ENCODE data around the gene DIPK1C. TPM values are rescaled to one million over a fixed set of nuclear protein-coding genes. Genes with fewer than 3 reads are reported as not detected.

The DIPK1C gene
- total RNA-seq, 1 experiment from 2014 or later, result not detected

DNA sequence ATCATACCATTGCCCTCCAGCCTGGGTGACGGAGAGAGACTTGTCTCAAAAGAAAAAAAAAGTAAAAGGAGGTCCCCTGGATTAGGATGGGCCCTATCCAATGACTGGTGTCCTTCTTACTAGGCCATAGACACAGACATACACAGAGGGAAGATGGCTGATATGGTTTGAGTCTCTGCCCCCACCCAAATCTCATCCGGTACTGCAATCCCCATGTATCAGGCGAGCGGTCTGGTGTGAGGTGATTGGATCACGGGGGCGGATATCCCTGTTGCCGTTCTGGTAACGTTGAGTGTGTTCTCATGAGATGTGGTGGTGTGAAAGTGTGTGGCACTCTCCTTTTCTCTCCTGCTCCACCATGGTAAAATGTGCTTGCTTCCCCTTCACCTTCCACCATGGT lies 31.2 kb upstream of the DIPK1C start:
- no peaks in the 10 kb centered on the region for H3K9me2 ChIP-seq (ENCODE audit: insufficient read depth)
- no peak overlapping the region for H2AFZ ChIP-seq (ENCODE audit: low read depth, low read length, poor library complexity, severe bottlenecking)
- H3K4me1 ChIP-seq (ENCODE audit: control insufficient read depth in 1 of 2, insufficient read depth in 2 of 2, low read length in 2 of 2), result no peaks in the 10 kb centered on the region
- intact Hi-C loops (cut with micrococcal nuclease), result no loop called here
- H3K4me2 ChIP-seq (ENCODE audit: low read length), result no peak overlapping the region
- H3K36me3 ChIP-seq (ENCODE audit: control insufficient read depth in 1 of 2, insufficient read depth in 2 of 2, low read length in 2 of 2), result no peaks in the 10 kb centered on the region
- DNase-seq (ENCODE audit: low read depth, low spot score) (no peak), ATAC-seq (no peak)
- no peak overlapping the region for H3K27ac ChIP-seq (ENCODE audit: low read depth, low read length)
- RAD21 ChIA-PET (ENCODE audit: low non-redundant PET in 1 of 2, low total read pairs in 2 of 2, uncharacterized antibody in 2 of 2, unreplicated experiment in 2 of 2), result no interaction called here
- no peaks in the 10 kb centered on the region for H4K20me1 ChIP-seq (ENCODE audit: insufficient read depth)
- no peaks in the 10 kb centered on the region for H3K27me3 ChIP-seq (ENCODE audit: insufficient read depth, low read length)
- H3K79me2 ChIP-seq (ENCODE audit: insufficient read depth, low read length), result no peaks in the 10 kb centered on the region
- no peak overlapping the region for H3K4me3 ChIP-seq (replicated peaks in 1 of 2; ENCODE audit: low read depth in 1 of 2, low read length in 2 of 2)
- no peak for TF ChIP-seq EZH2phosphoT487 (IDR thresholded peaks at IDR 0.05; ENCODE audit: borderline replicate concordance)
- TF ChIP-seq, protein P1, sequence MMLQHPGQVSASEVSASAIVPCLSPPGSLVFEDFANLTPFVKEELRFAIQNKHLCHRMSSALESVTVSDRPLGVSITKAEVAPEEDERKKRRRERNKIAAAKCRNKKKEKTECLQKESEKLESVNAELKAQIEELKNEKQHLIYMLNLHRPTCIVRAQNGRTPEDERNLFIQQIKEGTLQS (IDR thresholded peaks at IDR 0.05), result no peak
- TF ChIP-seq, protein P2, sequence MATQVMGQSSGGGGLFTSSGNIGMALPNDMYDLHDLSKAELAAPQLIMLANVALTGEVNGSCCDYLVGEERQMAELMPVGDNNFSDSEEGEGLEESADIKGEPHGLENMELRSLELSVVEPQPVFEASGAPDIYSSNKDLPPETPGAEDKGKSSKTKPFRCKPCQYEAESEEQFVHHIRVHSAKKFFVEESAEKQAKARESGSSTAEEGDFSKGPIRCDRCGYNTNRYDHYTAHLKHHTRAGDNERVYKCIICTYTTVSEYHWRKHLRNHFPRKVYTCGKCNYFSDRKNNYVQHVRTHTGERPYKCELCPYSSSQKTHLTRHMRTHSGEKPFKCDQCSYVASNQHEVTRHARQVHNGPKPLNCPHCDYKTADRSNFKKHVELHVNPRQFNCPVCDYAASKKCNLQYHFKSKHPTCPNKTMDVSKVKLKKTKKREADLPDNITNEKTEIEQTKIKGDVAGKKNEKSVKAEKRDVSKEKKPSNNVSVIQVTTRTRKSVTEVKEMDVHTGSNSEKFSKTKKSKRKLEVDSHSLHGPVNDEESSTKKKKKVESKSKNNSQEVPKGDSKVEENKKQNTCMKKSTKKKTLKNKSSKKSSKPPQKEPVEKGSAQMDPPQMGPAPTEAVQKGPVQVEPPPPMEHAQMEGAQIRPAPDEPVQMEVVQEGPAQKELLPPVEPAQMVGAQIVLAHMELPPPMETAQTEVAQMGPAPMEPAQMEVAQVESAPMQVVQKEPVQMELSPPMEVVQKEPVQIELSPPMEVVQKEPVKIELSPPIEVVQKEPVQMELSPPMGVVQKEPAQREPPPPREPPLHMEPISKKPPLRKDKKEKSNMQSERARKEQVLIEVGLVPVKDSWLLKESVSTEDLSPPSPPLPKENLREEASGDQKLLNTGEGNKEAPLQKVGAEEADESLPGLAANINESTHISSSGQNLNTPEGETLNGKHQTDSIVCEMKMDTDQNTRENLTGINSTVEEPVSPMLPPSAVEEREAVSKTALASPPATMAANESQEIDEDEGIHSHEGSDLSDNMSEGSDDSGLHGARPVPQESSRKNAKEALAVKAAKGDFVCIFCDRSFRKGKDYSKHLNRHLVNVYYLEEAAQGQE (IDR thresholded peaks at IDR 0.05; ENCODE audit: low read depth), result no peak
- no peak for TF ChIP-seq POLR2AphosphoS5 (IDR thresholded peaks at IDR 0.05; ENCODE audit: low read depth, low read length)
- TF ChIP-seq ELF1 (IDR thresholded peaks at IDR 0.05; ENCODE audit: borderline replicate concordance, low read depth), result no peak
- TF ChIP-seq EGR1 (IDR thresholded peaks at IDR 0.05; ENCODE audit: low read depth), result no peak
- TF ChIP-seq, protein P3, sequence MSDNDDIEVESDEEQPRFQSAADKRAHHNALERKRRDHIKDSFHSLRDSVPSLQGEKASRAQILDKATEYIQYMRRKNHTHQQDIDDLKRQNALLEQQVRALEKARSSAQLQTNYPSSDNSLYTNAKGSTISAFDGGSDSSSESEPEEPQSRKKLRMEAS (IDR thresholded peaks at IDR 0.05), result no peak
- TF ChIP-seq, protein P4, sequence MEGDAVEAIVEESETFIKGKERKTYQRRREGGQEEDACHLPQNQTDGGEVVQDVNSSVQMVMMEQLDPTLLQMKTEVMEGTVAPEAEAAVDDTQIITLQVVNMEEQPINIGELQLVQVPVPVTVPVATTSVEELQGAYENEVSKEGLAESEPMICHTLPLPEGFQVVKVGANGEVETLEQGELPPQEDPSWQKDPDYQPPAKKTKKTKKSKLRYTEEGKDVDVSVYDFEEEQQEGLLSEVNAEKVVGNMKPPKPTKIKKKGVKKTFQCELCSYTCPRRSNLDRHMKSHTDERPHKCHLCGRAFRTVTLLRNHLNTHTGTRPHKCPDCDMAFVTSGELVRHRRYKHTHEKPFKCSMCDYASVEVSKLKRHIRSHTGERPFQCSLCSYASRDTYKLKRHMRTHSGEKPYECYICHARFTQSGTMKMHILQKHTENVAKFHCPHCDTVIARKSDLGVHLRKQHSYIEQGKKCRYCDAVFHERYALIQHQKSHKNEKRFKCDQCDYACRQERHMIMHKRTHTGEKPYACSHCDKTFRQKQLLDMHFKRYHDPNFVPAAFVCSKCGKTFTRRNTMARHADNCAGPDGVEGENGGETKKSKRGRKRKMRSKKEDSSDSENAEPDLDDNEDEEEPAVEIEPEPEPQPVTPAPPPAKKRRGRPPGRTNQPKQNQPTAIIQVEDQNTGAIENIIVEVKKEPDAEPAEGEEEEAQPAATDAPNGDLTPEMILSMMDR (IDR thresholded peaks at IDR 0.05 in 2 of 3, conservative IDR thresholded peaks at IDR 0.05 in 1 of 3; ENCODE audit: borderline replicate concordance in 1 of 3, insufficient read depth in 1 of 3, low read depth in 2 of 3, low read length in 2 of 3), result no peak
- no peak for TF ChIP-seq SIN3A (IDR thresholded peaks at IDR 0.05; ENCODE audit: low read depth)
- TF ChIP-seq SRF (IDR thresholded peaks at IDR 0.05; ENCODE audit: low read depth), result no peak
- no peak for TF ChIP-seq POLR2A (IDR thresholded peaks at IDR 0.05; ENCODE audit: borderline replicate concordance, extremely low read depth, insufficient read depth, insufficient read length)
- no peak for TF ChIP-seq FOSL1 (IDR thresholded peaks at IDR 0.05; ENCODE audit: low read depth)
- TF ChIP-seq RAD21 (IDR thresholded peaks at IDR 0.05; ENCODE audit: low read depth), result no peak
- TF ChIP-seq SP1 (IDR thresholded peaks at IDR 0.05; ENCODE audit: low read depth), result no peak
- no peak for TF ChIP-seq EZH2 (IDR thresholded peaks at IDR 0.05)
- TF ChIP-seq ZFX (IDR thresholded peaks at IDR 0.05), result no peak
- no peak for TF ChIP-seq YY1 (IDR thresholded peaks at IDR 0.05; ENCODE audit: extremely low read depth, insufficient replicate concordance, low read depth, low read length)
- no peak for TF ChIP-seq TCF7L2 (IDR thresholded peaks at IDR 0.05; ENCODE audit: borderline replicate concordance, extremely low read depth, insufficient read depth, insufficient read length)
- POLR2A ChIA-PET, result no interaction called here
- H3K9ac ChIP-seq (ENCODE audit: low read length), result no peak overlapping the region
- no TSS peak for BruUV-seq (replicated peaks)
- no peaks in the 10 kb centered on the region; a peak in 1 of 4 replicates for H3K9me3 ChIP-seq (ENCODE audit: control insufficient read depth in 1 of 2, insufficient read depth in 1 of 2, low read depth in 1 of 2, low read length in 2 of 2)
- CTCF ChIA-PET, result no interaction called here
